Measurements from ENCODE around the gene INSR. TPM values are rescaled to one million over a fixed set of nuclear protein-coding genes. Genes with fewer than 3 reads are reported as not detected.

Gene INSR
- polyA plus RNA-seq, 1 of the 3 experiments (the other 2 are of a cell fraction), result 3.6 TPM

GRCh38 chr19:7113233-7113632 lies 181.0 kb downstream of the INSR start:
- ChIA-PET POLR2A (no interaction called here), CTCF (interaction anchor here (0.6 to 2.8 kb wide), 4 partner anchors 10 to 228 kb away, joined by 3 to 10 read pairs (median 4); no protein-coding TSS in a partner anchor)
- 85% methylated on average over 1 of the region's 1 CpG for WGBS (ENCODE audit: low lambda C conversion rate)
- Histone ChIP-seq H3K4me2 (no peak overlapping the region), H3K27me3 (ENCODE audit: insufficient read depth) (no peaks in the 10 kb centered on the region), H3K9ac (no peak overlapping the region), H2AFZ (ENCODE audit: low read depth) (no peak overlapping the region), H3K9me3 (no peaks in the 10 kb centered on the region), H4K20me1 (ENCODE audit: insufficient read depth) (no peaks in the 10 kb centered on the region), H3K4me1 (ENCODE audit: control insufficient read depth in 1 of 2, insufficient read depth in 2 of 2, low read depth in 1 of 2, low read length in 1 of 2) (no peaks in the 10 kb centered on the region), H3K4me3 (ENCODE audit: low read depth in 2 of 2, low read length in 1 of 2) (no peak overlapping the region), H3K36me3 (replicated peaks in 1 of 2; ENCODE audit: control insufficient read depth in 1 of 2, insufficient read depth in 2 of 2, low read length in 1 of 2) (no peaks in the 10 kb centered on the region), H3K79me2 (ENCODE audit: insufficient read depth) (no peaks in the 10 kb centered on the region), H3K9me2 (no peaks in the 10 kb centered on the region), H3F3A (replicated peaks; ENCODE audit: insufficient read depth) (no peaks in the 10 kb centered on the region), H3K27ac (ENCODE audit: low read depth in 2 of 2, low read length in 1 of 2) (no peak overlapping the region)
- DNase-seq, result no peak
- TF ChIP-seq JUND (IDR thresholded peaks at IDR 0.05), result no peak
- TF ChIP-seq SMC3 (IDR thresholded peaks at IDR 0.05; ENCODE audit: low read depth, low read length), result no peak
- TF ChIP-seq REST (IDR thresholded peaks at IDR 0.05; ENCODE audit: low read depth, low read length), result peak; percentile 89
- no peak for TF ChIP-seq USF2 (IDR thresholded peaks at IDR 0.05; ENCODE audit: borderline replicate concordance, low read depth, low read length)
- no peak for TF ChIP-seq CHD2 (IDR thresholded peaks at IDR 0.05; ENCODE audit: low read length, partially characterized antibody)

GRCh38 chr19:7112675-7113074 lies 181.5 kb downstream of the INSR start:
- Histone ChIP-seq H3K9me3 (no peaks in the 10 kb centered on the region), H3F3A (replicated peaks; ENCODE audit: insufficient read depth) (no peaks in the 10 kb centered on the region), H3K4me3 (ENCODE audit: low read depth in 2 of 2, low read length in 1 of 2) (no peak overlapping the region), H2AFZ (ENCODE audit: low read depth) (no peak overlapping the region), H3K27ac (ENCODE audit: low read depth in 2 of 2, low read length in 1 of 2) (no peak overlapping the region), H3K27me3 (ENCODE audit: insufficient read depth) (no peaks in the 10 kb centered on the region), H3K36me3 (replicated peaks in 1 of 2; ENCODE audit: control insufficient read depth in 1 of 2, insufficient read depth in 2 of 2, low read length in 1 of 2) (no peaks in the 10 kb centered on the region), H4K20me1 (ENCODE audit: insufficient read depth) (no peaks in the 10 kb centered on the region), H3K4me2 (no peak overlapping the region), H3K9me2 (no peaks in the 10 kb centered on the region), H3K4me1 (ENCODE audit: control insufficient read depth in 1 of 2, insufficient read depth in 2 of 2, low read depth in 1 of 2, low read length in 1 of 2) (no peaks in the 10 kb centered on the region), H3K9ac (no peak overlapping the region), H3K79me2 (ENCODE audit: insufficient read depth) (no peaks in the 10 kb centered on the region)
- ChIA-PET CTCF (interaction anchor here (0.6 to 1.7 kb wide), 5 partner anchors 11 to 267 kb away, joined by 3 to 7 read pairs (median 4); no protein-coding TSS in a partner anchor), POLR2A (no interaction called here)
- WGBS (ENCODE audit: low lambda C conversion rate), result 41% methylated on average over 4 of the region's 4 CpGs
- TF ChIP-seq GATA2 (CRISPR knock-in tag; IDR thresholded peaks at IDR 0.05) (no peak), FOXM1 (IDR thresholded peaks at IDR 0.05; ENCODE audit: low read depth) (no peak), SIN3A (IDR thresholded peaks at IDR 0.05; ENCODE audit: borderline replicate concordance, low read depth, low read length) (no peak), NRF1 (IDR thresholded peaks at IDR 0.05; ENCODE audit: low read depth, low read length) (no peak)
- TF ChIP-seq, protein P1, sequence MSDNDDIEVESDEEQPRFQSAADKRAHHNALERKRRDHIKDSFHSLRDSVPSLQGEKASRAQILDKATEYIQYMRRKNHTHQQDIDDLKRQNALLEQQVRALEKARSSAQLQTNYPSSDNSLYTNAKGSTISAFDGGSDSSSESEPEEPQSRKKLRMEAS (IDR thresholded peaks at IDR 0.05; ENCODE audit: low read depth), result no peak
- DNase-seq, result no peak
